ENCODE data around the gene DYNC1H1. TPM values are rescaled to one million over a fixed set of nuclear protein-coding genes. Genes with fewer than 3 reads are reported as not detected.
A peak's percentile ranks its signal among the peaks of the same experiment; 100 is the strongest.

Gene DYNC1H1
- total RNA-seq, 1 experiment from 2014 or later, result 606 TPM

DNA sequence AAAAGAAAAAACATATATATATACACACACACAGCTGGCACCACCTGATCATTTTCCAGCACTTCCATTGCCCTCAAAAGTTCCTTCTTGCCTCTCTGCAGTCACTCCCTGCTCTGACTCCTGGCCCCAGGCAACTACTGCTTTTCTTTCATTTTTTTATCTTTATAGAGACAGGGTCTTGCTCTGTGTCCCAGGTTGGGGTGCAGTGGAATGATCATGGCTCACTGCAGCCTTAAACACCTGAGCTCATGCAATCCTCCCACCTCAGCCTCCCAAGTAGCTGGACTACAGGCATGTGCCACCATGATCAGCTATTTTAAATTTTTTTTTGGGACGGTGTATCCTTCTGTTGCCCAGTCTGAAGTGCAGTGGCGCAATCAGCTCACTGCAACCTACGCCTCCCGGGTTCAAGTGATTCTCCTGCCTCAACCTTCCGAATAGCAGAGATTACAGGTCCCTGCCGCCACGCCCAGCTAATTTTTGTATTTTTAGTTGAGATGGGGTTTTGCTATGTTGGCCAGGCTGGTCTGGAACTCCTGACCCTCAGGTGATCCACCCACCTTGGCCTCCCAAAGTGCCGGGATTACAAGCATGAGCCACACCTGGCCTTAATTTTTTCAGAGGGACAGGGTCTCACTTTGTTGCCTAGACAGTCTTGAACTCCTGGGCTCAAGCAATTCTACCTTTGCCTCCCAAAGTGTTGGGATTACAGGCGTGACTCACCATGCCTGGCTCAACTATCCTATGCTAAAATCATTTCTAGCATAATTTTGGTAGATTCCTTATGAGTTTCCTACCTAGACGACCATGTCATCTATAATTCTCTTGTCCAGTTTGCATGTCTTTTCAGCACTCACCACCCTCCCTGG lies 114.7 kb downstream of the DYNC1H1 start:
- BruUV-seq (replicated peaks), result no TSS peak
- no peaks in the 10 kb centered on the region for H3K27me3 ChIP-seq (ENCODE audit: low read length)
- no peak overlapping the region for H3K4me3 ChIP-seq (ENCODE audit: low read length)
- ATAC-seq (peak; percentile 11), DNase-seq (peak; percentile 27)
- H3K4me1 ChIP-seq (ENCODE audit: insufficient read depth, low read length), result peaks cover 26% of the 10 kb centered on the region
- H3F3A ChIP-seq (ENCODE audit: low read length, unreplicated experiment), result peaks cover 37% of the 10 kb centered on the region
- no peaks in the 10 kb centered on the region for H3K9me3 ChIP-seq (ENCODE audit: low read length)
- H3K36me3 ChIP-seq (ENCODE audit: low read depth, low read length), result peaks cover 48% of the 10 kb centered on the region
- H4K20me1 ChIP-seq (ENCODE audit: low read length), result peaks cover 46% of the 10 kb centered on the region
- no peak for TF ChIP-seq EZH2 (IDR thresholded peaks at IDR 0.05; ENCODE audit: low read length, unreplicated experiment)
- TF ChIP-seq CTCF (conservative IDR thresholded peaks at IDR 0.05; ENCODE audit: low read depth, low read length), result no peak
- TF ChIP-seq EZH2phosphoT487 (IDR thresholded peaks at IDR 0.05; ENCODE audit: borderline replicate concordance, low read length), result no peak
- no peak overlapping the region for H3K9ac ChIP-seq (ENCODE audit: low read length)
- ChIA-PET POLR2A (ENCODE audit: unreplicated experiment) (no interaction called here), CTCF (no interaction called here)
- no peak overlapping the region for H3K27ac ChIP-seq (ENCODE audit: low read length)
- intact Hi-C loops (cut with micrococcal nuclease), result no loop called here
- H3K4me2 ChIP-seq (ENCODE audit: low read length), result no peak overlapping the region
- H3K9me2 ChIP-seq (replicated peaks; ENCODE audit: low read length), result no peaks in the 10 kb centered on the region
- peaks cover 26% of the 10 kb centered on the region for H3K79me2 ChIP-seq (ENCODE audit: low read length)
- no peak overlapping the region for H2AFZ ChIP-seq (ENCODE audit: low read length)

- Histone ChIP-seq H3K4me2 (ENCODE audit: low read length) (no peak overlapping the region), H3F3A (ENCODE audit: low read length, unreplicated experiment) (peaks cover 37% of the 10 kb centered on the region), H4K20me1 (ENCODE audit: low read length) (peaks cover 52% of the 10 kb centered on the region), H3K36me3 (ENCODE audit: low read depth, low read length) (peaks cover 54% of the 10 kb centered on the region), H3K79me2 (ENCODE audit: low read length) (peaks cover 32% of the 10 kb centered on the region), H3K9ac (ENCODE audit: low read length) (no peak overlapping the region), H3K27me3 (ENCODE audit: low read length) (no peaks in the 10 kb centered on the region), H3K9me3 (ENCODE audit: low read length) (no peaks in the 10 kb centered on the region), H3K27ac (ENCODE audit: low read length) (no peak overlapping the region), H3K4me3 (ENCODE audit: low read length) (no peak overlapping the region), H2AFZ (ENCODE audit: low read length) (no peak overlapping the region), H3K9me2 (replicated peaks; ENCODE audit: low read length) (no peaks in the 10 kb centered on the region), H3K4me1 (ENCODE audit: insufficient read depth, low read length) (peaks cover 27% of the 10 kb centered on the region)
- intact Hi-C loops (cut with micrococcal nuclease), result no loop called here
- DNase-seq, result no peak
- POLR2A ChIA-PET (ENCODE audit: unreplicated experiment), result no interaction called here
- ATAC-seq, result no peak; the same call in 1 of the 2 replicates
- CTCF ChIA-PET, result no interaction called here
- BruUV-seq (replicated peaks), result no TSS peak
- TF ChIP-seq EZH2 (IDR thresholded peaks at IDR 0.05; ENCODE audit: low read length, unreplicated experiment), result no peak
- no peak for TF ChIP-seq CTCF (conservative IDR thresholded peaks at IDR 0.05; ENCODE audit: low read depth, low read length)
- no peak for TF ChIP-seq EZH2phosphoT487 (IDR thresholded peaks at IDR 0.05; ENCODE audit: borderline replicate concordance, low read length)
These were observed 115.3 kb downstream of the DYNC1H1 start for GRCh38 chr14:102079700-102079979.
